Activated CD4-positive, alpha-beta T cell treated with anti-CD3 and anti-CD28 coated beads for 36 hours (primary cell): Measurements from ENCODE around the gene OR3A2. TPM values are rescaled to one million over a fixed set of nuclear protein-coding genes. Genes with fewer than 3 reads are reported as not detected.
"Not testable (repeated sequence)": the region's sequence is repeated elsewhere in the genome, so short reads cannot be mapped to it uniquely, and the experiment has no call there.

Source experiments
- ATAC-seq: fragments of 200-7000 bp; cut with Tn5 transposase; one replicate; pipeline ENCODE4 v1.10.0; 2021; ENCODE audit warnings: mild to moderate bottlenecking, moderate library complexity
- CTCF ChIA-PET: fragments of 350-600 bp; sonication (Branson Sonifier 250); formaldehyde crosslinking; loops from one replicate; lab custom pipeline; 2021; ENCODE audit warnings: antibody characterized with exemption; lab: Charles Lee
- POLR2A ChIA-PET: fragments of 350-600 bp; sonication (Branson Sonifier 250); formaldehyde crosslinking; loops from one replicate; lab custom pipeline; 2021; ENCODE audit warnings: antibody characterized with exemption, inconsistent platforms; lab: Charles Lee
- DNase-seq: peaks from one replicate; pipeline ENCODE4 v3.0.0-alpha.2; 2020
- H3K27ac Mint-ChIP-seq: one replicate; pipeline ENCODE4 v1.8.0; 2021; ENCODE audit warnings: mixed read lengths
- H3K27me3 Mint-ChIP-seq: one replicate; pipeline ENCODE4 v1.8.0; 2021; ENCODE audit warnings: mixed read lengths
- H3K36me3 Mint-ChIP-seq: one replicate; pipeline ENCODE4 v1.8.0; 2021; ENCODE audit warnings: low read depth, mixed read lengths
- H3K4me1 Mint-ChIP-seq: one replicate; pipeline ENCODE4 v1.8.0; 2021; ENCODE audit warnings: mixed read lengths
- H3K4me3 Mint-ChIP-seq: one replicate; pipeline ENCODE4 v1.8.0; 2021; ENCODE audit warnings: mild to moderate bottlenecking, moderate library complexity, mixed read lengths
- H3K9me3 Mint-ChIP-seq: one replicate; pipeline ENCODE4 v1.8.0; 2021; ENCODE audit warnings: low read depth, mixed read lengths
- intact Hi-C, 2 experiments: fragments of 100-400 bp; cut with DNase I in 1 of 2; cut with micrococcal nuclease in 1 of 2; formaldehyde crosslinking; loops; one replicate each; pipeline versions ENCODE4 v1.14.2 to v1.15.1; 2022 to 2024; cut with DNase I, micrococcal nuclease
- total RNA-seq, 2 experiments: library from RNA; stranded (reverse); gene quantifications; one replicate each; pipeline ENCODE4 v1.2.3, GENCODE V29; 2021

The OR3A2 gene
- total RNA-seq, 2 experiments from 2014 or later = 2.5 to 3.5 TPM

DNA sequence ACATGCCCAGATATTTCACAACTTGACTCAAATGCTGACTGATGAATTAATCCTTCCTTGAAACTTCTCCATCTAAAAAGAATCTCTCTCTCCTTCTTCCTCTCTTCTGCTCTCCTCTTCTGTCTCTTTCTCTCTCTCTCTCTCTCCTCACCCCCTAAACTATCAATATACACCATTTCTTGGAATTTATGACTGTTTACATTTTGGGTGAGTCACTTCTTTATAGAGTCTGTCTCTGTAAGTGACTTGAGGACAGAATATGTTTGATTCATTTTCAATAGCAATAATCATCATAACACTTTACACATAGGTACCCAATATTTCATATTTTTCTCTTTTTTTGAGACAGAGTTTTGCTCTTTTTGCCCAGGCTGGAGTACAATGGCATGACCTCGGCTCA, 103.2 kb downstream of the OR3A2 start:
- H3K36me3 Mint-ChIP-seq = no peaks in the 10 kb centered on the region
- POLR2A ChIA-PET = no interaction called here
- no peaks in the 10 kb centered on the region for H3K9me3 Mint-ChIP-seq
- no peaks in the 10 kb centered on the region for H3K27me3 Mint-ChIP-seq
- intact Hi-C loops = loop anchor here in 1 of 2 experiments (5.0 kb wide), 1 partner anchor 129 kb away; the partner anchor contains the start of gene OR3A3
- CTCF ChIA-PET = interaction anchor here (0.7 kb wide), 1 partner anchor 63 kb away, joined by 3 read pairs; no protein-coding TSS in a partner anchor
- no peak overlapping the region for H3K27ac Mint-ChIP-seq
- DNase-seq (no peak), ATAC-seq (no peak)
- H3K4me3 Mint-ChIP-seq = no peak overlapping the region
- no peaks in the 10 kb centered on the region for H3K4me1 Mint-ChIP-seq

DNA sequence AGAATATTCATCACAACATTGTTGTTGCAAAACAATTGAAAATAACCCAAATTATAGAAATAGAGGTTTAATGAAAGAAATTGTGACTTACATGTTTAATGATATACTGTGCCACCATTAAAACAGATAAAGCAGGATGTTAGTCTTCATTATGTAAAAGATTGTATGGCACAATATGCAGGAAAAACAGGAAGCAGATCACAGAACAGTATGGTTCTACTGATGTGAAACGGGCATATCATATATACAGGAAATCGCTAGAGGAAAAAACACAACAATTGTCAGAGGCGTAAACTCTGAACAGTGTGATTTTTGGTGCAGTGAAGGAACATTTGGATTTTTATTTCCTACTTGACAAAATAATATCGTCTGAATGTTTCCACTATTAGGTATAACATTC, 110.0 kb downstream of the OR3A2 start:
- no peak for DNase-seq
- Mint-ChIP-seq H3K27ac (no peak overlapping the region), H3K9me3 (peaks cover 9% of the 10 kb centered on the region), H3K4me3 (no peak overlapping the region), H3K4me1 (no peaks in the 10 kb centered on the region), H3K36me3 (peaks cover 4% of the 10 kb centered on the region), H3K27me3 (no peaks in the 10 kb centered on the region)
- CTCF ChIA-PET = no interaction called here
- POLR2A ChIA-PET = no interaction called here
- intact Hi-C loops = no loop called here
- ATAC-seq = no peak

DNA sequence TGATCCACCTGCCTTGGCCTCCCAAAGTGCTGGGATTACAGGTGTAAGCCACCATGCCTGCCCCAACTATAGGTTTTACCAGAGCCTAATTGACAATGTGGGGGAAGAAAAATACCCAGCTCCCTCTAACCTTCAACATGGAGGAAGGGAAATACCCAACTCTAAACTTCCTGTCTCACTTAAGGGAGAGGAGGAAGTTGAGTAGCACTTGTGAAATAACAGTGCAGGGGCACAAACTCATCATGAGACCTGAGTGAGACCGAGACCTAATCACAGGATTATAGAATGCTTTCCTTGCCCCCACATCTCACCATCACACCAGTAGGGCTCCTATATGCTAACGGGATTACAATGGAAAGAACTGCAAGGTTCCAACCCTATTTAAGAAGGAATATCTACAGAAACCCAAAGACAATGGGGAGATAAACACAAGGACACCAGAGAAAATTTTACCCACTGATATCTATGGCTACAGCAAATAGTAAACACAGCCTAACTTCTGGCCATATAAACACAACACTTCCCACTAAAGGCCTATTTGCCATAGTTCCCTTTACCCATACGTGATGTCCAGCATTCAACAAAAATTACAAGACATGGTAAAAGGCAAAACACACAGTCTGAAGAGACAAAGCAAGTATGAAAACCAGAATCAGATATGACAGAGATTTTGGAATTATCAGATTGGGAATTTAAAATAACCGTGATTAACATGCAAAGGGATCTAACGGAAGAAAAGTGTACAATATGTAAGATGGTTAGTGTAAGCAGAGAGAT, 114.8 kb downstream of the OR3A2 start:
- Mint-ChIP-seq H3K9me3 (peaks cover 11% of the 10 kb centered on the region), H3K4me1 (no peaks in the 10 kb centered on the region), H3K27ac (no peak overlapping the region), H3K36me3 (peaks cover 4% of the 10 kb centered on the region), H3K4me3 (no peak overlapping the region), H3K27me3 (peaks cover 2% of the 10 kb centered on the region)
- intact Hi-C loops = no loop called here
- ChIA-PET POLR2A (no interaction called here), CTCF (interaction anchor here (1.0 kb wide), 1 partner anchor 45 kb away, joined by 3 read pairs; no protein-coding TSS in a partner anchor)
- no peak for ATAC-seq
- DNase-seq = no peak

DNA sequence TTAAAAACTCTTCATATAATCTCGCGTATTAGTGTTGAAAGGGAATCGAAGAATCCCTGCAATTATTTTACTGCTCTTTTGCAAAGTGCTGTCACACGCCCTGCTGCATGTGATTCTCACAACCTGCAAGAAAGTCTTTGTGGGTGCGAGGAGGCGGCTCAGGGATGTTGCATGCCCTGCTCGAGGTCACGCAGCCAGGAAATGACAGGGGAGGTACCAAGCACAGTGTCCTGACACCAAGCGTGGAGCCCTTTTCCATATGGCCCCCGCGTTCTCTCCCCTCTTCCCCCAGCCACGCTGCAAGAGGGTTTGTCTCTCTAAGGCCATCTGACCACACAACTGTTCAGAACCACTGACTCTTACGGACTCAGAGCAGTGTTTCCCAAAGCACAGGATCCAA, 125.5 kb downstream of the OR3A2 start:
- intact Hi-C loops = no loop called here
- Mint-ChIP-seq H3K36me3 (no peaks in the 10 kb centered on the region), H3K4me3 (no peak overlapping the region), H3K9me3 (no peaks in the 10 kb centered on the region), H3K27ac (no peak overlapping the region), H3K4me1 (no peaks in the 10 kb centered on the region), H3K27me3 (peaks cover 3% of the 10 kb centered on the region)
- DNase-seq (no peak), ATAC-seq (no peak)
- POLR2A ChIA-PET = no interaction called here
- CTCF ChIA-PET = interaction anchor here (0.7 kb wide), 1 partner anchor 68 kb away, joined by 3 read pairs; no protein-coding TSS in a partner anchor

DNA sequence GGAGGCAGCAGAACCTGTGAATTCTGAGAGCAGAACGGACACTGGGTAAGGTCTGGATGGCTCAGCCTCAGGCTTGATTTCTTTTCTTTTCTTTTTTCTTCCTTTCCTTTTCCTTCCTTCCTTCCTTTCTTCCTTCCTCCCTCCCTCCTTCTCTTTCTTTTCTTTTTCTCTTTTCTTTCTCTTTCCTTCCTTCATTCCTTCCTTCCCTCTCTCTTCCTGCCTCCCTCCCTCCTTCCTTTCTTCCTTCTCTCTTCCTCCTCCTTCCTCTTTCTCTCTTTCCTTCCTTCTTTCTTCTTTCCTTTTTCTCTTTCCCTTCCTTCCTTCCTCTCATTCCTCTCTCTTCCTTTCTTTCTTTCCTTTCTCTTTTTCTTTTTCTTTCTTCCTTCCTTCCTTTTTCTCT, 125.9 kb downstream of the OR3A2 start:
- intact Hi-C loops = no loop called here
- no peak for DNase-seq
- Mint-ChIP-seq H3K4me3 (no peak overlapping the region), H3K27me3 (peaks cover 3% of the 10 kb centered on the region), H3K36me3 (no peaks in the 10 kb centered on the region), H3K4me1 (no peaks in the 10 kb centered on the region), H3K27ac (no peak overlapping the region), H3K9me3 (no peaks in the 10 kb centered on the region)
- ATAC-seq = no peak
- ChIA-PET CTCF (no interaction called here), POLR2A (no interaction called here)

DNA sequence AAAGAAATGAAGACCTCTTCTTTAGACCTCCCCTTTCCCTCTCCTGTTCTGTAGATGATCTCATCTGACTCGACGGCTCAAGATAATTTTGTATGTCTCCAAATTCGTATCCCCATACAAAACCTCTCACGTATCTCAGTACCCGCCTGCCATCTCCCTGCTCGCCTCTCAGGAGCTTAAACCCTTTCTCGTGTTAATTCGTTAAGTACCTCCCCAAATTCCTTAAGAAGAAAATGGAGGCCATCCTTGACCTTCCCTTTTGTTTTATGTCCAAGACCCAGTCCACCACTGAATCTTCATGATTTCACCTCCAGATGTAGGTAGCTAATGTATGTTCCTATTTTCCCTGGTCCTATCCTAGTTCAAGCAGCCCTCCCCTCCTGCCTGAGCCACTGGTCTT, 129.5 kb downstream of the OR3A2 start:
- intact Hi-C loops = no loop called here
- no peak for ATAC-seq
- peaks cover 3% of the 10 kb centered on the region for H3K27me3 Mint-ChIP-seq
- no peak overlapping the region for H3K27ac Mint-ChIP-seq
- peaks cover 2% of the 10 kb centered on the region for H3K9me3 Mint-ChIP-seq
- DNase-seq = no peak
- H3K36me3 Mint-ChIP-seq = no peaks in the 10 kb centered on the region
- H3K4me1 Mint-ChIP-seq = no peaks in the 10 kb centered on the region
- no peak overlapping the region for H3K4me3 Mint-ChIP-seq
- POLR2A ChIA-PET = no interaction called here
- CTCF ChIA-PET = interaction anchor here (0.7 kb wide), 1 partner anchor 339 kb away, joined by 3 read pairs; no protein-coding TSS in a partner anchor

DNA sequence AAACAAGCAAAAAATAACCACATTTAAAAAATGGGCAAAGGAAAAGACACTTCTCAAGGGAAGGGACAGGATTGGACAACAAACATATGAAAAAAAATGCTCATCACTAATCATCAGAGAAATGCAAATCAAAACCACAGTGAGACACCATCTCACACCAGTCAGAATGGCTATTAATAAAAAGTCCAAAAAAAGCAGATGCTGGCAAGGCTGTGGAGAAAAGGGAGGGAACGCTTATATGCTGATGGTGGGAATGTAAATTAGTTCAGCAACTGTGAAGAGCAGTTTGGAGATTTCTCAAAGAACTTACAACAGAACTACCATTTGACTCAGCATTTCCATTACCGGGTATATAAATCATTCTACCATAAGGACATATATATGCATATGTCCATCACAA, 137.1 kb downstream of the OR3A2 start:
- CTCF ChIA-PET, H3K36me3 Mint-ChIP-seq, H3K9me3 Mint-ChIP-seq, H3K4me3 Mint-ChIP-seq, ATAC-seq, DNase-seq, H3K27me3 Mint-ChIP-seq, H3K27ac Mint-ChIP-seq, H3K4me1 Mint-ChIP-seq, intact Hi-C loops, POLR2A ChIA-PET: not testable (repeated sequence)

DNA sequence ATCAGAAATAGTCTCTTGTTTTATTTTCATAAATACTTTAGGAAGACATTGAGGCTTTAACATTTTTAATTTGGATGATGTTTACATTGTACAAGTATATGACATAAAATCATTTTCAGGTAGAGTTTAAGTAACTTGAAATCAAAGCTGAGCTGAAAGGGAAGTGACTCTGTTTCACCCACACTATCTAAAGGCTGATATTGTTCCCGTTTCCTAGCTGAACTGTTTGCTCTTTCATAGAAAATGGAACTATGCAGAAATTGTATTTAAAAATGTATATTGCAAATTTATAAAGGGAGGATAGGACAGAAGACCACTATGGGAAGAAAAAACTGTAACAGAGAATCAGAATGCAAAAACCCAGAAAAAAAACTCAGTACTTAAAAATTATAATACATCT, 141.3 kb downstream of the OR3A2 start:
- H3K27me3 Mint-ChIP-seq, intact Hi-C loops, H3K36me3 Mint-ChIP-seq, POLR2A ChIA-PET, CTCF ChIA-PET, H3K27ac Mint-ChIP-seq, H3K4me3 Mint-ChIP-seq, H3K4me1 Mint-ChIP-seq, ATAC-seq, H3K9me3 Mint-ChIP-seq, DNase-seq: not testable (repeated sequence)

DNA sequence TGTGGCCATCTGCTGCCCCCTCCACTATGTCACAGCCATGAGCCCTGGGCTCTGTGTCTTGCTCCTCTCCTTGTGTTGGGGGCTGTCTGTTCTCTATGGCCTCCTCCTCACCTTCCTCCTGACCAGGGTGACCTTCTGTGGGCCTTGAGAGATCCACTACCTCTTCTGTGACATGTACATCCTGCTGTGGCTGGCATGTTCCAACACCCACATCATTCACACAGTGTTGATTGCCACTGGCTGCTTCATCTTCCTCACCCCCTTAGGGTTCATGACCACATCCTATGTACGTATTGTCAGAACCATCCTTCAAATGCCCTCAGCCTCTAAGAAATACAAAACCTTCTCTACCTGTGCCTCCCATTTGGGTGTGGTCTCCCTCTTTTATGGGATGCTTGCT, 145.1 kb downstream of the OR3A2 start:
- intact Hi-C loops, CTCF ChIA-PET, H3K4me1 Mint-ChIP-seq, H3K27me3 Mint-ChIP-seq, H3K9me3 Mint-ChIP-seq, H3K4me3 Mint-ChIP-seq, H3K36me3 Mint-ChIP-seq, POLR2A ChIA-PET, H3K27ac Mint-ChIP-seq, DNase-seq, ATAC-seq: not testable (repeated sequence)

DNA sequence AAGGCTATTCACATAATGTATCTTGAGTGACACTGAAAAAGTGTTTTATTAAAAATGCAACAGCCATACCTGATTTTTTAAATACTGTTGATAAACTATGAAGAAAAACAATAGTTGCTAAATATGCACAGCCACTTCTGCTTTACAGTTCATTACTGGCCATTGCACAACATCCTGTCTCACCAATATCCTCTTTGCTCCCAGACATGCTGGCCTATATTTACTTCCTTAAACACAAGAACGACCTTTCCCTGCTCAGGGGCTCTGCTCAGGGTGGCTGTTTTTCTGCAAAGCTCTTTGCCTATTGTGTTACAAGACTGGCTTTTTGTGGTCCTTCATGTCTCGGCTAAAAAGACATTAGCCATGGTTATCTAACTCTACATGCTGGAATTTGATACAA, 147.4 kb downstream of the OR3A2 start:
- H3K4me3 Mint-ChIP-seq, POLR2A ChIA-PET, ATAC-seq, H3K36me3 Mint-ChIP-seq, H3K27me3 Mint-ChIP-seq, H3K27ac Mint-ChIP-seq, DNase-seq, H3K9me3 Mint-ChIP-seq, H3K4me1 Mint-ChIP-seq, CTCF ChIA-PET, intact Hi-C loops: not testable (repeated sequence)

DNA sequence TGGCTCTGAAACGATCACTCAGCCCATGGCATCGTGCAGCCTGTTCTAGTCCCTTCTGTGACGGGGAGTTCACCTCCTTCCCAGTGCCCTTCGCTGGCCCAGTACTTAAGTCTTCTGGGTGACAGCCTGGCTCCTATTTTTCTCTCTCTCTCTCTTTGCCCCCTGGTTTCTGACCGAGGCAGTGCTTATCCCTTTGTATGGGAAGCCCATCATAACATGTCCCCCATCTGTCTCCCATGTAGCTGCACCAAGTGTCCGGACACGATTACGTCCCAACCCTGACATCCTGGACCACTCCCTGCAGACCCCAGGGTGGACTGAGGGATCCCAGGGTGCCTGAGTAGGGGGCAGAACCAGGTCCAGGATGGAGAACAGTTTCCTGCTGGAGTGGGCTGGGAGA, 153.8 kb downstream of the OR3A2 start:
- H3K4me3 Mint-ChIP-seq, intact Hi-C loops, H3K36me3 Mint-ChIP-seq, H3K4me1 Mint-ChIP-seq, CTCF ChIA-PET, POLR2A ChIA-PET, H3K27ac Mint-ChIP-seq, DNase-seq, ATAC-seq, H3K9me3 Mint-ChIP-seq, H3K27me3 Mint-ChIP-seq: not testable (repeated sequence)
